SK-N-SH (cell line): ENCODE data around the gene HSD11B1L. TPM values are rescaled to one million over a fixed set of nuclear protein-coding genes. Genes with fewer than 3 reads are reported as not detected.

Experiments used
- CTCF ChIA-PET: fragments of 300-600, 350-600 bp; formaldehyde crosslinking; extraction: SDS; loops from one replicate; lab custom pipeline; 2021; lab: Yijun Ruan, JAX
- POLR2A ChIA-PET: fragments of 350-600 bp; sonication (Branson Sonifier 250); formaldehyde crosslinking; extraction: SDS; loops from one replicate; lab custom pipeline; 2020; ENCODE audit warnings: antibody characterized with exemption, inconsistent platforms; lab: Yijun Ruan, JAX
- DNase-seq: peaks from one replicate; pipeline ENCODE4 v3.0.0; 2012
- H2AFZ ChIP-seq: fragments of 200-600 bp; sonication (generic); 2 replicates; pipeline ENCODE4 v1.8.1; 2016; ENCODE audit warnings: antibody characterized with exemption, mild to moderate bottlenecking, low read depth
- H3F3A ChIP-seq: fragments of 200-600 bp; sonication (generic); replicated peaks from 2 replicates; pipeline ENCODE3; 2016; ENCODE audit warnings: antibody characterized with exemption, mild to moderate bottlenecking; ENCODE audit not compliant: insufficient read depth
- H3K27ac ChIP-seq, 2 experiments: fragments of 200-500 bp in 1 of 2; fragments of 200-600 bp in 1 of 2; sonication (Bioruptor generic) in 1 of 2; sonication (generic), shearing (Covaris generic) in 1 of 2; 2 replicates each; pipeline versions ENCODE4 v1.5.1 to v1.6.1; 2014 to 2016; ENCODE audit warnings: low read depth in 2 of 2, inconsistent platforms in 1 of 2, low read length in 1 of 2, mild to moderate bottlenecking in 1 of 2, mixed read lengths in 1 of 2
- H3K27me3 ChIP-seq: fragments of 200-600 bp; sonication (generic), shearing (Covaris generic); 2 replicates; pipeline ENCODE4 v1.6.1; 2016; ENCODE audit warnings: mixed run types; ENCODE audit not compliant: insufficient read depth
- H3K36me3 ChIP-seq, 2 experiments: fragments of 200-500 bp in 1 of 2; fragments of 200-600 bp in 1 of 2; sonication (Bioruptor generic) in 1 of 2; sonication (generic) in 1 of 2; replicated peaks in 1 of 2; 2 replicates each; pipeline versions ENCODE3 to v1.5.1; 2014 to 2016; ENCODE audit warnings: low read length in 1 of 2, mild to moderate bottlenecking in 1 of 2; ENCODE audit not compliant: insufficient read depth in 2 of 2, control insufficient read depth in 1 of 2
- H3K4me1 ChIP-seq, 2 experiments: fragments of 200-500 bp in 1 of 2; fragments of 200-600 bp in 1 of 2; sonication (Bioruptor generic) in 1 of 2; sonication (generic), shearing (Covaris generic) in 1 of 2; 2 replicates each; pipeline versions ENCODE4 v1.5.1 to v1.6.1; 2014 to 2016; ENCODE audit warnings: low read depth in 1 of 2, low read length in 1 of 2, mixed run types in 1 of 2; ENCODE audit not compliant: insufficient read depth in 2 of 2, control insufficient read depth in 1 of 2
- H3K4me2 ChIP-seq: fragments of 200-600 bp; sonication (generic), shearing (Covaris generic); 2 replicates; pipeline ENCODE4 v1.6.1; 2017; ENCODE audit warnings: mixed run types
- H3K4me3 ChIP-seq, 2 experiments: fragments of 200-500 bp in 1 of 2; fragments of 200-600 bp in 1 of 2; sonication (Bioruptor generic) in 1 of 2; sonication (generic), shearing (Covaris generic) in 1 of 2; 2 replicates each; pipeline versions ENCODE4 v1.5.1 to v1.8.1; 2014 to 2016; ENCODE audit warnings: low read depth in 2 of 2, inconsistent platforms in 1 of 2, low read length in 1 of 2, mild to moderate bottlenecking in 1 of 2, mixed read lengths in 1 of 2, moderate library complexity in 1 of 2
- H3K79me2 ChIP-seq: fragments of 200-600 bp; sonication (generic); 2 replicates; pipeline ENCODE4 v1.8.1; 2017; ENCODE audit warnings: mild to moderate bottlenecking; ENCODE audit not compliant: insufficient read depth
- H3K9ac ChIP-seq: fragments of 200-600 bp; sonication (generic); 2 replicates; pipeline ENCODE4 v1.6.1; 2017; ENCODE audit warnings: mixed run types
- H3K9me2 ChIP-seq: fragments of 200-600 bp; sonication (generic); 2 replicates; pipeline ENCODE4 v1.6.1; 2017; ENCODE audit warnings: mixed run types
- H3K9me3 ChIP-seq: fragments of 200-600 bp; sonication (generic); 2 replicates; pipeline ENCODE4 v1.6.1; 2017; ENCODE audit warnings: mixed run types, mild to moderate bottlenecking, moderate library complexity
- H4K20me1 ChIP-seq: fragments of 200-600 bp; sonication (generic); 2 replicates; pipeline ENCODE4 v1.6.1; 2017; ENCODE audit warnings: mild to moderate bottlenecking, mixed run types; ENCODE audit not compliant: insufficient read depth
- EZH2phosphoT487 ChIP-seq: fragments of 200-600 bp; sonication (generic); IDR thresholded peaks from 2 replicates; pipeline ENCODE4 v1.6.1; 2017; ENCODE audit warnings: low read depth, mixed run types, mild to moderate bottlenecking, antibody characterized with exemption, moderate library complexity, borderline replicate concordance
- NFIC ChIP-seq: IDR thresholded peaks from 2 replicates; pipeline ENCODE4 v1.4.0; 2012; ENCODE audit warnings: borderline replicate concordance
- PBX3 ChIP-seq: IDR thresholded peaks from 2 replicates; pipeline ENCODE4; 2012
- RAD21 ChIP-seq: IDR thresholded peaks from 2 replicates; pipeline ENCODE4 v1.6.1; 2012; ENCODE audit warnings: mild to moderate bottlenecking, low read length
- REST ChIP-seq: IDR thresholded peaks from 2 replicates; pipeline ENCODE4 v1.6.1; 2012; ENCODE audit warnings: mild to moderate bottlenecking, low read depth, low read length, moderate library complexity
- RFX5 ChIP-seq: IDR thresholded peaks from 2 replicates; pipeline ENCODE4 v1.6.1; 2012; ENCODE audit warnings: mild to moderate bottlenecking, improper control_type of control experiment, low read length
- TEAD4 ChIP-seq: IDR thresholded peaks from 2 replicates; pipeline ENCODE4 v1.4.0; 2012; ENCODE audit warnings: mild to moderate bottlenecking, borderline replicate concordance; ENCODE audit not compliant: insufficient read depth
- USF1 ChIP-seq: IDR thresholded peaks from 2 replicates; pipeline ENCODE4 v1.4.0; 2012; ENCODE audit warnings: low read depth, borderline replicate concordance
- WGBS: methylation state at CpG from one replicate; pipeline ENCODE4 v1.1.6; 2017; ENCODE audit warnings: low lambda C conversion rate; 5-methylcytosine and 5-hydroxymethylcytosine counted together
- polyA plus RNA-seq, 3 experiments: library from polyadenylated mRNA; depleted of rRNA; stranded (reverse); fragments of >200 nt; gene quantifications; 2 replicates each; pipeline ENCODE4 v1.2.3, GENCODE V29; 2012

The HSD11B1L gene
- polyA plus RNA-seq, 1 of the 3 experiments (the other 2 are of a cell fraction), result 53.3 TPM

DNA sequence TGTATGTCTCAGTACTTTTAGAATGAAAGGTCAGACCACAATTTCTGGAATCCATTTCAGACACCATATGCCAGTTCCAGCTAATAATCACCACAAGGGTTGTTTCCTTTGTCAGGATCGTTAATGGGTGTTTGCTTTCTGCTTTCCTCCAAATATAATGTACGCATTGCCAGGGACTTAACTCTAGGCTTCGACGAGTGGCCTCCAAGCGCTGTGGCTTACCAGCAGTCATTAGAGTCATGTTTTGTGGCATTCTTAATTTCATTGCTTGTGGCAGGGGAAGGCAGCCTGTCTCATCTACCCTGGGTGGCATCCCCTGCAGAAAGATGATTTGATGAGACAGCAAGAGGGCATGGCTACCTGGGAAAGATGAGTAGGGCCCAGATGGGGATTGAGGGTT lies 35.4 kb upstream of the HSD11B1L start:
- no peak overlapping the region for H2AFZ ChIP-seq
- WGBS, result 95% methylated on average over 5 of the region's 5 CpGs

More for the DNA sequence above, 35.4 kb upstream of the HSD11B1L start:
- H3K9me3 ChIP-seq, result no peaks in the 10 kb centered on the region
- no peaks in the 10 kb centered on the region for H3K4me1 ChIP-seq
- H3K79me2 ChIP-seq, result peaks cover 68% of the 10 kb centered on the region
- TF ChIP-seq RAD21, result no peak
- no peak for TF ChIP-seq PBX3
- TF ChIP-seq NFIC, result no peak
- no peak for TF ChIP-seq REST
- no peak for TF ChIP-seq USF1
- no peak for TF ChIP-seq EZH2phosphoT487
- no peak for TF ChIP-seq TEAD4
- TF ChIP-seq RFX5, result no peak
- no peak overlapping the region for H3K27ac ChIP-seq
- peaks cover 67 to 72% of the 10 kb centered on the region in 2 experiments for H3K36me3 ChIP-seq
- DNase-seq, result no peak
- peaks cover 71% of the 10 kb centered on the region for H4K20me1 ChIP-seq
- no peak overlapping the region for H3K4me2 ChIP-seq
- H3K9ac ChIP-seq, result no peak overlapping the region
- no peaks in the 10 kb centered on the region for H3K9me2 ChIP-seq
- no peaks in the 10 kb centered on the region for H3K27me3 ChIP-seq
- peaks cover 5% of the 10 kb centered on the region for H3F3A ChIP-seq
- POLR2A ChIA-PET, result interaction anchor here (0.6 to 0.9 kb wide), 3 partner anchors 23 to 46 kb away, joined by 3 read pairs; partner anchors contain the start of genes SAFB and SAFB2
- CTCF ChIA-PET, result interaction anchor here (1.3 kb wide), 1 partner anchor 44 kb away, joined by 3 read pairs; no protein-coding TSS in a partner anchor
- H3K4me3 ChIP-seq, result no peak overlapping the region
